Measurements from ENCODE around the gene NR2F1. TPM values are rescaled to one million over a fixed set of nuclear protein-coding genes. Genes with fewer than 3 reads are reported as not detected.

NR2F1 gene
- total and polyA plus RNA-seq, 2 experiments from 2014 or later = 7.3 to 19.9 TPM

GRCh38 chr5:93596676-93597490 lies 13.9 kb downstream of the NR2F1 start:
- no peak overlapping the region for H3K4me2 ChIP-seq
- H3K9me2 ChIP-seq (replicated peaks; ENCODE audit: insufficient read depth) = no peaks in the 10 kb centered on the region
- TF ChIP-seq EZH2 (IDR thresholded peaks at IDR 0.05; ENCODE audit: borderline replicate concordance) (peak; percentile 85), EZH2phosphoT487 (IDR thresholded peaks at IDR 0.05; ENCODE audit: low read depth, severe bottlenecking, unreplicated experiment) (no peak)
- no peak for DNase-seq (ENCODE audit: low spot score)
- no peak overlapping the region for H2AFZ ChIP-seq
- no peaks in the 10 kb centered on the region for H3K9me3 ChIP-seq (ENCODE audit: low read depth)
- 7% methylated on average over 39 of the region's 40 CpGs for WGBS (ENCODE audit: low lambda C conversion rate, missing lambda C conversion rate)
- H3K36me3 ChIP-seq (replicated peaks; ENCODE audit: insufficient read depth, low read depth) = no peaks in the 10 kb centered on the region
- H3K4me3 ChIP-seq = no peak overlapping the region
- no peak overlapping the region for H3K27ac ChIP-seq
- H3K4me1 ChIP-seq (ENCODE audit: insufficient read depth) = no peaks in the 10 kb centered on the region
- H3K79me2 ChIP-seq = no peaks in the 10 kb centered on the region
- peaks cover 99% of the 10 kb centered on the region for H3K27me3 ChIP-seq
- no peaks in the 10 kb centered on the region for H4K20me1 ChIP-seq (ENCODE audit: insufficient read depth, poor library complexity, severe bottlenecking)

- no peaks in the 10 kb centered on the region for H3K9me2 ChIP-seq (replicated peaks; ENCODE audit: insufficient read depth)
Observed at GRCh38 chr5:93598091-93599000, 15.3 kb downstream of the NR2F1 start.

GRCh38 chr5:93599001-93599379 lies 16.0 kb downstream of the NR2F1 start:
- Histone ChIP-seq H3K27ac (no peak overlapping the region), H3K27me3 (peaks cover 100% of the 10 kb centered on the region), H2AFZ (no peak overlapping the region), H4K20me1 (ENCODE audit: insufficient read depth, poor library complexity, severe bottlenecking) (no peaks in the 10 kb centered on the region), H3K4me2 (no peak overlapping the region), H3K79me2 (no peaks in the 10 kb centered on the region), H3K4me1 (ENCODE audit: insufficient read depth) (peaks cover 1% of the 10 kb centered on the region), H3K9me3 (ENCODE audit: low read depth) (no peaks in the 10 kb centered on the region), H3K36me3 (replicated peaks; ENCODE audit: insufficient read depth, low read depth) (no peaks in the 10 kb centered on the region), H3K4me3 (no peak overlapping the region), H3K9me2 (replicated peaks; ENCODE audit: insufficient read depth) (no peaks in the 10 kb centered on the region)
- TF ChIP-seq CTCF (IDR thresholded peaks at IDR 0.05; ENCODE audit: poor library complexity) = no peak
- TF ChIP-seq EZH2 (IDR thresholded peaks at IDR 0.05; ENCODE audit: borderline replicate concordance) = no peak
- no peak for TF ChIP-seq EZH2phosphoT487 (IDR thresholded peaks at IDR 0.05; ENCODE audit: low read depth, severe bottlenecking, unreplicated experiment)
- WGBS (ENCODE audit: low lambda C conversion rate, missing lambda C conversion rate) = 20% methylated on average over 5 of the region's 5 CpGs
- DNase-seq (ENCODE audit: low spot score) = no peak

More at GRCh38 chr5:93598091-93599000, 15.3 kb downstream of the NR2F1 start:
- Histone ChIP-seq H3K36me3 (replicated peaks; ENCODE audit: insufficient read depth, low read depth) (no peaks in the 10 kb centered on the region), H3K9me3 (ENCODE audit: low read depth) (no peaks in the 10 kb centered on the region), H3K4me2 (no peak overlapping the region), H3K27ac (no peak overlapping the region), H3K4me3 (no peak overlapping the region), H3K27me3 (peaks cover 100% of the 10 kb centered on the region), H3K4me1 (ENCODE audit: insufficient read depth) (no peaks in the 10 kb centered on the region), H4K20me1 (ENCODE audit: insufficient read depth, poor library complexity, severe bottlenecking) (no peaks in the 10 kb centered on the region), H2AFZ (no peak overlapping the region), H3K79me2 (no peaks in the 10 kb centered on the region)
- WGBS (ENCODE audit: low lambda C conversion rate, missing lambda C conversion rate) = 15% methylated on average over 28 of the region's 28 CpGs
- no peak for DNase-seq (ENCODE audit: low spot score)
- TF ChIP-seq CTCF (IDR thresholded peaks at IDR 0.05; ENCODE audit: poor library complexity) (no peak), EZH2phosphoT487 (IDR thresholded peaks at IDR 0.05; ENCODE audit: low read depth, severe bottlenecking, unreplicated experiment) (peak; percentile 52), EZH2 (IDR thresholded peaks at IDR 0.05; ENCODE audit: borderline replicate concordance) (peak; percentile 47)
